ENCODE data around the gene RASA3.
"Not testable (repeated sequence)": the region's sequence is repeated elsewhere in the genome, so short reads cannot be mapped to it uniquely, and the experiment has no call there.

Gene RASA3

DNA sequence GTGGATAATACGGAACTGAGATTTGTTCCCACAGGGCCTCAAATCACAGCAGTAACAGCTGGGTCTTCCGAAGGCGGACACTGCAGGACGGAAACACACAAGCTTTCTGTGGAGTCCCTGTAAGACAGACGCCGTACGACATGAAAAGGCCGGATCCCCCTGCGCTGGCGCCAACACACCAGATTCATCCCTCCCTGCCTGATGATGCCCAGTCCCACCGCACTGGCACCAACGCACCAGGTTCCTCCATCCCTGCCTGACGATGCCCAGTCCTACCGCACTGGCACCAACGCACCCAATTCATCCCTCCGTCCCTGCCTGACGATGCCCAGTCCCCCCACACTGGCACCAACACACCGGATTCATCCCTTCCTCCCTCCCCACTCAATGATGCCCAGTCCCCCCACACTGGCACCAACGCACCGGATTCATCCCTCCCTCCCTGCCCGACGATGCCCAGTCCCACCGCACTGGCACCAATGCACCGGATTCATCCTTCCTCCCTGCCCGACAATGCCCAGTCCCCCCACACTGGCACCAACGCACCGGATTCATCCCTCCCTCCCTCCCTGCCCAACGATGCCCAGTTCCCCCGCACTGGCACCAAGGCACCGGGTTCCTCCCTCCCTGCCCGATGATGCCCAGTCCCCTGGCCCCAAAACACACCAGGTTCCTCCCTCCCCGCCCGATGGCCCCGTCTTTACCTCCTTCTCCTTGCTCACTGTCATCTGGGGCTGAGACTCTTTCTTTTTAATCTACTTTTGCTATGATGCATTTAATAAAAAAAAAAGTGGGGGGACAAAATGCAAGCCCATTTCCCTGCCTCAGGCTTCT is 55.1 kb downstream of the RASA3 start:
- no peak for DNase-seq

DNA sequence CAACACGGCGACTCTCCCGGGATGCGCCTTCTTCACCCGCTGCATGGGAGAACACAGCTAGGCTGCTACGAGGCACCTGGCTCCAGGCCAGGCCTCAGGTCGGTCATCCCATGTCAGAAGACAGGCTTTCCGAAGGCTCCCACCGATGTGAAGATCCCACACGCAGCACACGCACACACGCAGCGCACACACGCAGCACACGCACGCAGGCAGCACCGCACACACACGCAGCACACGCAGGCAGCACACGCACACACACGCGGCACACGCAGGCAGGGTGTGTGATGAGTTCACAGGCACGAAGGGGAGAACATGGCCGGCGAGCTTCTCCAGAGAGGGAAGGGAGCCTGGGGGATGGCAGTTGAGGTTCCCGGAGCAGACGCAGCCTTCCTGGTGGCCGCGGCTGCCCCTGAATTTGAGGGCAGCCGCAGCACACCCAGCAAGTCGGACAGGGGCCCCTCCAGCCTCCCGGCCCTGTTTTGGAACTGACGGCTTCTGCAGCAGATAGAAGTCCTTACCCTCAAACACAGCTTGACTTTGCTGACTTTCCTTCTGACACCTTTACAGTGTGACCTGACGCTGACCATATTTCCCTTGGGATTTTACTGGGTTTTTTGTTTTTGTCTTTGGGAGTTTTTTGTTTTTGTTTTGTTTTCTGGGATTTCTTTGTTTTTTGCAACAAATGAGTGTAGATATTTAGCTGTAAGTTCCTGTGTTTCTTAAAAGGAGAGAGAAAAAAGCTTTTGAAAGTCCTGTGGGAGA is 55.9 kb downstream of the RASA3 start:
- no peak for DNase-seq

DNA sequence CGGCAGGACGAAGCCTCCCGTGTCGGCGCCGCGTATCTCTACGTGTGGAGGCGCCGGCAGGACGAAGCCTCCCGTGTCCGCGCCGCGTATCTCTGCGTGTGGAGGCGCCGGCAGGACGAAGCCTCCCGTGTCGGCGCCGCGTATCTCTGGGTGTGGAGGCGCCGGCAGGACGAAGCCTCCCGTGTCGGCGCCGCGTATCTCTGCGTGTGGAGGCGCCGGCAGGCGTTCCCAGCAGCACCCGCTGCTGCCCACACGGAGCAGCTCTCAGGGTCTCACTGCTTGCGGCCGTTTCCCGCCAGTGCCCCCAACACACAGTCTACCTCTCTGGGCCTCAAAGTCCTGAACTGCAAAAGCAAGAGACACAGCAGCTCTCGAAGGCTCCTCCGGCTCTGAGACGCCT is 56.6 kb downstream of the RASA3 start:
- DNase-seq, result not testable (repeated sequence)

DNA sequence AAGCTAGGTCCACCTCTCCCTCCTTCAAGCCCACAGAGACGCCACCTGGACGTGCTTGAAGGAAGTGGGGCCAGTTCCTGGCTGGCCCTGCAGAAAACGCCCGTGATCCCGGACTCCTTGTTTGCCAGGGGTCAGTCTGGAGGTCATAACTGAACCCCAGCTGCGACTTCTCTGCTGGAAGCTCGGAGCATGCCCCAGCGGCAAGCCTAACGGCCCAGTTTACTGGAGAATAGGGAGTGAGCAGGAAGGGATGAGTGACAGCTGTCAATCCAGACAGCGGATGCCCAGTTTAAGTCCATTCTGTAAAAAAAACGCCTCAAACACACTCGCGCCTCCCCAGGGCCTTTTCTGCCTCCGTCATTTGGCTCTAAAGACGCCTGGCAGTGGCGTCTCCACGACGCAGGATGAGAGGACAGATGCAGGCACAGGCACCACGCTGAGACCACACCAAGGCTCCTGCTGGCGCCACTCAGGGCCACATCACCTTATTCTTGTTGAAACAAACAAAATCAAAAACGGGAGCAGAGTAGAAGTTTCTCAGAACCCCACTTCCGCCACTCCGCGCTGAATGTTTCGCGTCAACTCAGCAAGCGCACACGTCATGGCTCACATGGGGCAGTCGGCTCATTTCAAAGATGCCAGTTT is 57.6 kb downstream of the RASA3 start:
- no peak for DNase-seq

DNA sequence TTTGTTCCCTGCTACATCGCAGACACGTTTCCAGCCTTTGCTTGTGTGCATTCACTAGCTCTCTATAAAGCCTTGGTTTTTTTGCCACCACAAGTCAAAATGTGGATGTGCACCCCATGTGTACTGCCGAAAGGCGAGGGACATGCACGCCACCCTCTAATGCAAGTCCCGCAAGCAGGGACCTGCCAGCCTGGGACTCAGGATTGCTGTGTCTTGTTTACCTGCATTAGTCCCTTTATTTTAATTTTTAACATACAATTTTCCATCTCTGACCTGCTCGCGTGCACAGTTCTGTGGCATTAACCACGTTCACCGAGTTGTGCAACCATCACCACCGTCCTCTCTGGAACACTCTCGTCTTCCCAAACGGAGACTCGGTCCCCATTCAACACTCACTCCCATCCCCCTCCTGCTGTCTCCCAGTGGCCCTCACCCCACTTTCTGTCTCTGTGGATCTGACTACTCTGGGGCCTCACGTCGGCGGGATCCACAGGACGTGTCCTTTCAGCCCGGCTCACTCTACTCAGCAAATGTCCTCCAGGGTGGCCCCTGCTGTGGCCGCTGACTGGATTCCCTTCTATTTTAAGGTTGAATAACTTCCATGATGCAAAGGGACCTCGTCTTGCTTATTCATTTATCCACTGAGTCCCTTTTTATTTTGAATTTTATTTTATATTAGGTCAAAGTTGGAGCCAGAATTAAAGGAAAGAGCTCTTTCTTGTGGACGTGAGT is 58.4 kb downstream of the RASA3 start:
- DNase-seq, result no peak

DNA sequence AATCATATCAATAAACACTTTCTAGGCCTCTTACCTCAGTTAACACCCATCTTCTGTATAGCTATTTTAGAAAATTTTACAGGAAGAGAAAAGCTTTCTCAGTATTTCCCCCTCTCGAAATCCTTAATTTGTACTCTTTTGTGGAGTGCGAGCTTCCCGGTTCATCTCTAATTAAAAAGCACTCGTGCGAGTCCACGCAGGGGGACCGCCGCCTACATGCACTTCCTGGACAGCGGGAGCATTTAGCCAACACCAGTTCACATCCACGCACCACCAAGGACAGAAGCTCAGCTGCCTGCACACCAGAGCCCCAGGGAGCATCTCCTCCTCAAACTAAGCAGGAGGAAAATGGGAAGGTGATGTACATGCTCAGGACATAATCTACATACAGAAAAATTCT is 60.0 kb downstream of the RASA3 start:
- no peak for DNase-seq

DNA sequence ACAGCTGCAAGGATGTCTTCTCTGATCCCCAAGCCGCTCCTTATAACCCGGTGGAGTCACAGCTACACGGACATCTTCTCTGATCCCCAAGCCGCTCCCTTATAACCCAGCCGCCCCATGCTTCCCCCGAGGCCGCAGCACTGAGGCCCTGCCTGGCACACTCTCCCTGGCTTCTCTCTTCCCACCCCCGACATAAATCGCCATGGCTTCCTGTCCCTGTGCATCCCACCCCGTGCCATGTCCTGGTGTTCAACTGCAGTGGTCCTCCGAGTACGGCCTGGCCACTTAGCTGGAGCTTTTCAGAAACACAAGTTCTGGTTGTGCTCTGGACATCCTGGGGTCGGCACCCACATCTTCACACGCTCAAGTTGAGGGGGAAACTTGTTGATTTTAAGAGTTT is 60.4 kb downstream of the RASA3 start:
- DNase-seq, result no peak

DNA sequence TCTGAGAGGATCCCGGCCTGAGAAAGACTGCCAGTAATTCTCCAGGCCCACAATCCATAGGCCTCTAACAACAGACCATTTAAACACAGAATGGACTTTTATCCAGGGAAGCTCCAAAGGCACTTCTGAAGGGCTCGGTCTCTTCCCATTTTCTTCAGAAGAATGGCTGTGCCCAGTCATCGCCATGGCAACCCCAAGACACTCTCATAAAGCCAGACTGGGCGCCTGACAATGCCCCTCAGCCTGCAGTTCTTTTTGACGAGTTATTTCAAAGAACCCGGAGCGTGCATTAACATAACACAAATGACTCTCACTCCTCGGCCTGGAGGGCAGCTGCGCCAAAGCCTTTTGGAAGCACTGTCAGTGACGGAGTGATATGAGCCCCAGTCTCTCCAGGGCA is 61.0 kb downstream of the RASA3 start:
- DNase-seq, result no peak

DNA sequence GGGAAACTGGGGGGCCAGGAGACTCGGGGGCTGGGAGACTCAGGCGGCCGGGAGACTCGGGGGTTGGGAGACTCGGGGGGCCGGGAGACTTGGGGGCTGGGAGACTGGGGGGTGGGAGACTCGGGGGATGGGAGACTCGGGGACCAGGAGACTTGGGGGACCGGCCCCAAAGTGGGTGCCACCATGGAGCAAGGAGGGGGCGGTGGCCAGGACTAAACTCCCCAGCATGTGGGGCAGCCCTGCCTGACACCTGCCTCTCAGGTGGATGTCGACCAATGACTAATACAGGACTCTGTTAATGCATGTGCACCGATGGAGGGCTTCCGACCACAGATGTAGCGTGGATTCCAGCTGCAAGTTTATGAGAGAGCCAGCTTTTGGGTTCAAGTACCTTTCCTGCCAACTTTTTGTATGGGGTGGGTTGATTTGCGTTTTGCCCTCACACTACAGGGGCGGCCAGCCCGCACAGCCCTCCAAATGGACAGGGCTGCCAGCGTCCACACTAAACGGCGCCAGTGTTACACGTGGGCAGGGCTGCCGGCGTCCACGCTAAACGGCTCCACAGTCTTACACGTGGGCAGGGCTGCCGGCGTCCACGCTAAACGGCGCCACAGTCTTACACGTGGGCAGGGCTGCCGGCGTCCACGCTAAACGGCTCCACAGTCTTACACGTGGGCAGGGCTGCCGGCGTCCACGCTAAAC is 62.2 kb downstream of the RASA3 start:
- no peak for DNase-seq

DNA sequence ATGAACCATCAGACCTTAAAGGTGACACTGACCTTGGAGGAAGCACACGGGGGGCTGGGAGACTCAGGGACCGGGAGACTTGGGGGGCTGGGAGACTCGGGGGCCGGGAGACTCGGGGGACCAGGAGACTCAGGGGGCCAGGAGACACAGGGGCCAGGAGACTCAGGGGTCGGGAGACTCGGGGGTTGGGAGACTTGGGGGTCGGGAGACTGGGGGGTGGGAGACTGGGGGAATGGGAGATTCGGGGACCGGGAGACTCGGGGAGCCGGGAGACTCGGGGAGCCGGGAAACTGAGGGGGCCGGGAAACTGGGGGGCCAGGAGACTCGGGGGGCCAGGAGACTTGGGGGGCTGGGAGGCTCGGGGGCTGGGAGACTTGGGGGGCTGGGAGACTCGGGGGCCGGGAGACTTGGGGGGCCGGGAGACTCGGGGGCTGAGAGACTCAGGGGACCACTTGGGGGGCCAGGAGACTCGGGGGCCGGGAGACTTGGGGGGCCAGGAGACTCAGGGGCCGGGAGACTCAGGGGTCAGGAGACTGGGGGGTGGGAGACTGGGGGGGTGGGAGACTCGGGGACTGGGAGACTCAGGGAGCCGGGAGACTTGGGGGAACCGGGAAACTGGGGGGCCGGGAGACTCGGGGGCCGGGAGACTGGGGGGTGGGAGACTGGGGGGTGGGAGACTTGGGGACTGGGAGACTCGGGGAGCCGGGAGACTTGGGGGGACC is 62.9 kb downstream of the RASA3 start:
- no peak for DNase-seq

DNA sequence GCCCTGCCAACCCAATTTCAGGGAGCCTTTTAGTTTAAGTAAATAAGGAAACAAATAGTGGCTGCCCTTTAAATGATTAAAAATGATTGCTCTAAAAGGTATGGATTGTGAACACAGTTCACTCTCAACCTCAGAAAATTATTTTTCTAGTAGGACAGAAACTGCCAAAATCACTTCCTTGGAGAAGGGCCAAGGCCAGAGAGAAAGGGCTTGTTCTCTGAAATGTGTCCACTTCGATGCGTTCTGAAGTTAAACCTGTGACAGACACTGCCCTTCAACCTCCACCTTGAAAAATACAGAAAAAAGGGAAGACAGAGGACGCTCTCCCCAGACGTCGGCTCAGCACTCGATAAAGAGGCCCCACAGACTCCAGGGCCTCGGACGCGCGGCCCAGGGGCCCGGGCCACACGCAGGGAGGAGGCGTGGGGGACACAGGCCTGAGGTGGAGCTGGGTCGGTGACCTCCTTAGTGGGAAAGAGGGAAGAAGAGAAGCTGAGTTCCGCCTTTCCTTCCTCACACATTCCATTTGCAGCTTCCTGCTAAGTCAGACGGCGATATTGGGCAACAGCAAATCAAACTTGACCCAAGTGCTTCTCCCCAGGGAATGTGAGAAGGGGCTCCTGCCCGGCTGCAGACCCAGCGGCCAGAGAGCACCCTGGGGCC is 63.6 kb downstream of the RASA3 start:
- DNase-seq, result no peak

DNA sequence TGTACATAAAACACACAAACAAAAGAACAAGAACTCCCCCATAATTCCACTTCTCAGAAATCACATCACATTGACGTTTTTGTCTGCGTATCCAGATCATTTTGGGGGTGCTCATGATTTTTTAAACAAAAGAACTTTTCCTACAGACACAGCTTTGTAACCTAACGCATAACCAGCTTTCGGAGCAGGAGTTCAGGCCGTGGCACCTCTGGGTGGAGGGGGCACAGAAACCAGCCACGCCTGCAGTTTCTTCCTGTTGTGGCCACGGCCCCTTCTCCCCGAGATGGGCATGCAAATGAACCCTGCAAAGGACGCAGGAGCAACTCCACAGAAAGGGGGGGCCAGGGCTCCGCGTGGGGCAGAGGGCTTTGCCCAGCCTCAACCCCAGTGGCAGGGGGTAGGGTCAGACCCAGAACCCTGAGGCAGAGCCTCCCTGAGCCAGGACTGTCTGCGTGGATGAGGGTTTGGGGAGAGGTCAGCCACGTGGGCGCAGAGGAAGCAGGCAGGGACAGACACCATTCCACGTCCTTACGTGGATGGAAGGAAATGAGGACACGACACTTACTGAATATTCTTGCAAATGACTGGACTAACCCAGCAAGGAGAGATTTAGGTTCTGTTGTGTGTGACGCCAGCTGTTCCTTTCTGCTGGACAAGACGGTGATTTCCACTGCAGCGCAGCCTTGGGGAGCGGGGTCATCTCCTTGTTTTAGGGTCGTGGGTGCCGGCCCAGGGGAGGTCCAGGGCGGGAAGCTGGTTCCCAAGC is 64.4 kb downstream of the RASA3 start:
- no peak for DNase-seq

DNA sequence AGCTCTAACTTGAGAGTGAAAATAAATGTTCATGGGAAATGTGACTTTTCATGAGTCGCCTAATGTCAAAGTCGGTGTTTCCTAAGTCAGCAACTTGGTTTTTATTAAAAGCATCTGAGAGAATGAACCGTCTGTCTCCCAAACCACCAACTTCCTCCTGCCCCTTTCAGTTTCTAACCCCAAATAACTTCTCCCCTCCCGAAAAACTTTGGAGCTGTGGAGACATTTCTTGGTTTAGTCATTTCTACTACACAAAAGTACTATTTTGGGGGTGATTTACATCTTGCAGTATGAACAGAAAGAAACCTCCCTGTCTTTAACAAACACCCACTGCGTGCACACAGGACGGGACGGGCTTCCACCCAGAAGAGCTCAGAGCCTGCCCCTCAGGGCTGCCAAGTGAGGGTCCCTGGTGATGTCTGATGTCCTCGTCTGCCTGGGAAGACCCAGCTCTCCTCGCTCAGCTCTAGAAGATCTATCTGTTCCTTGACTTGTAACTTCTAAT is 65.0 kb downstream of the RASA3 start:
- DNase-seq, result peak; percentile 37

DNA sequence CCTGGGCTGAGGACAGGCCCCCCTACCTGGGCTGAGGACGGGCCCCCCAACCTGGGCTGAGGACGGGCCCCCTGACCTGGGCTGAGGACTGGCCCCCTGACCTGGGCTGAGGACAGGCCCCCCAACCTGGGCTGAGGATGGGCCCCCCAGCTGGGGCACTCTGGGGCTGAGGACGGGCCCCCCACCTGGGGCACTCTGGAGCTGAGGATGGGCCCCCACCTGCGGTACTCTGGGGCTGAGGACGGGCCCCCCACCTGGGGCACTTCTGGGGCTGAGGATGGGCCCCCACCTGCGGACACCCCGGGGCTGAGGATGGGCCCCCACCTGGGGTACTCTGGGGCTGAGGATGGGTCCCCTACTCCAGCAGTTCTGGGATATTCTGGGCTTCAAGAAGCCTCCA is 65.5 kb downstream of the RASA3 start:
- DNase-seq, result no peak

DNA sequence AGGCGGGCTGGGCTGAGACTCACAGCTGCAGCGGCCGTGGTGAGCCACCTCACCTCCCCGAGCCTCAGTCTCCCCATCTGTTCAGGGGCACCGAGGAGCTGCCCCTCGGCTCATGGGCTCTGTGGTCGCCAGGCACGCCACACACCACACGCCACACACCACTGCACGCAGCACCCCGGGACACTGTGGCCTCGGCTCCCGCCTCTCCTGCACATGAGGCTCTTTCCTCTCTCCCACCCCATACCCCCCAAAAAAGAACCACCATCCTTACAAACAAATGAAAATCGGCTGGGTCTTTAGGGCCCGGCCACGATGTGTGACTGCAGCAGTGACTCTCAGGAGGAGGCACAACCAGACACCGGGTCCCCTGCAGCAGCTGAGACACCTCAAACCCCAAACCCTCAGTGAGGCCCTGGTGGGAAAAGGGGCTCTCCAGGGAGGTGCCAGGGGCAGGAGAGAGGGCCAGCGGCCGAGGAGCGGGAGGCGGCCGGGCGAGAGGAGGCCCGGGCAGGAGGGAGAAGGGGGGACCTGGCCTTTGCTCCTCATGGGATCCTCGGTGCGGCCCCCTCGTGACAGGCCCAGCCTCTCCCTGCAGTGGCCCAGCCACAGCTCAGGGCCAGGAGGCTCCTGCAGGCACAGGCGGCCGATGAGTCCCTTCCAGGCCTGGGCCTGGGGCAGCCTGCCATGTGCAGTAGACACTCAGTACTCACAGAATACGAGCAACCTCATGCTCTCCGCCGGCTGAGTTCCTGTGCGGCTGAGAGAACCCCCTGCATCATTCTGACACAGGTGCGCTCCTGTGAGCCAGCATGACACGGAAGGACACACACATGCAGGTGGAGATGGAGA is 66.3 kb downstream of the RASA3 start:
- DNase-seq, result no peak

DNA sequence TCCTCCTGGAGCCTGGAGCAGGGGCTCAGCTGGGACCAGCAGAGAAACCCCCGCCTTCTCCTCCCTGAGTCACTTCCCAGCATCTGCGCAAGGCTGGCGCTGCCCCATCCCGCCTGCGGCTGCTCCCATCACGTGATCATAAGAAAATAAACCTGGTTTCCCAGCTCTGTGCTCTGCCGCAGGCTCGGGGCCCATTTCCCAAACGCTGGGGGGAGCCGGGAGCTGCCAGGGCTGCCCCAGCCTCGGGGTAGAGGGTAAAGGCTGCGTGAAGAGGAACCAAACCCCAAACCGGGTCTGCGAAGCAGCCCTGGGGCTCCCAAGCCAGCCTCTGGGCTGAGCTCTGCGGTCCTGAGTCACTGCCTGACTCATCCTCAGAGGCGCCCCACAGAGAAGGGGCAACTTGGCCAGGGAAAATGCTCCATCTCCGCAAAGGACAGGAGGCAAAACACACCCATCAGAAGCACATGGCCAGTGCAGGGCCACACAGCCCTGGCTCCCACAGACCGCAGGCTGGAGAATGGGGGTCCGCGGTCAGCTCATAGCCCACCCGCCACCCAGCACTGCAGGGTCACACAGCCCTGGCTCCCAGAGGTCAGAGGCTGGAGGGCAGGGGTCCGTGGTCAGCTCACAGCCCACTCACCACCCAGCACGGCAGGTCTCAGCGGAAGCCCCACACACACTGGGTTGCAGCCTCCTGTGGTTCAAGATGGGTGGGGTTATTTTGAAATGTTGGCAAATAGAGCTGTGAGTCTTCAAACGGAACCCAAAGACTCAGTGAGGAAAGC is 67.1 kb downstream of the RASA3 start:
- peak; percentile 71 for DNase-seq

DNA sequence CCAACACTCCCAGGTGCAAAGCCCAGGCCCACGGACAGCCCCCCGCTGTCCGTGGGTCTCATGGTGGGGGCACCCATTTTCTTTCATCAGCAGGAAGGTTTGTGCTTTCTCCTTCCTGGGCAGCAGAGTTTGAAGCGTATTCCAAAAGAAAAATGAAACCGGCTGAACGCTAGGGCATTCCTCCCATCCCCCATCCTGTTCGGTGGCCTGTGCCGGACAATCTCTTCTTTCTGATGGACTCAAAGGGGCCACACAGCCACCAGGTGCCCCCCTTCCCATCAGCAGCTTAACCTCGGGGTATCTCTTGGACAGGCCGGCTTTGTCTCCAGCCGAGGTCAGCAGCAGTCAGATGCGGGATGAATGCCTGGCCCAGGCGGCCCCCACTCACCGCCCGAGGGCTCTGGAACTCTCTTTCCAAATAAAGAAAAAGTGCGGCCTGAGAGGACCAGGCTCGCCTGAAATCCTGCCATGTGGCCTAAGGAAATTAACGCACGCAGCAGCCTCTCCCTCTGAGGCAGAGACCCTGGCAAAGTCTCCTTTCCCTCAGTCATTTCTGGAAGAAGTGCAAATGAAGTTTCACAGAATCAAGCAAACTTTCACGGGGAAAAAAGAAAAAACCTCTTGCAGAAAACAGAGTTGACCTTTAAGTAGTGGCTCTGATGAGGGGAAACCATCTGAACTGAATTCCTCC is 67.8 kb downstream of the RASA3 start:
- no peak for DNase-seq
